Hematopoietic multipotent progenitor cell treated with erythropoietin and hydrocortisone succinate and interleukin-3 and kit ligand, for 8 days (in vitro differentiated cells): ENCODE data around the gene MYO9B.

Experiments used
- DNase-seq: peaks from one replicate; pipeline ENCODE4 v3.0.0-alpha.2; 2015

The MYO9B gene

GRCh38 chr19:17063428-17063827 is 12.1 kb upstream of the MYO9B start:
- DNase-seq: no peak

- no peak for DNase-seq
Measured at GRCh38 chr19:17069193-17069592, 6.4 kb upstream of the MYO9B start.

GRCh38 chr19:17070421-17070820 is 5.2 kb upstream of the MYO9B start:
- no peak for DNase-seq

- DNase-seq: no peak
Measured at GRCh38 chr19:17070912-17071311, 4.7 kb upstream of the MYO9B start.

GRCh38 chr19:17073869-17074633 is 1.5 kb upstream of the MYO9B start:
- peak; percentile 54 for DNase-seq

- no peak for DNase-seq
Measured at GRCh38 chr19:17074634-17075034, 943 bp upstream of the MYO9B start.

- DNase-seq: peak; percentile 29
Measured at GRCh38 chr19:17075864-17076542, 426 bp downstream of the MYO9B start.

GRCh38 chr19:17076543-17076991 is 990 bp downstream of the MYO9B start:
- DNase-seq: peak; percentile 29

GRCh38 chr19:17077447-17078028 is 2.0 kb downstream of the MYO9B start:
- no peak for DNase-seq

GRCh38 chr19:17078036-17078919 is 2.7 kb downstream of the MYO9B start:
- DNase-seq: no peak

GRCh38 chr19:17078920-17079709 is 3.5 kb downstream of the MYO9B start:
- no peak for DNase-seq

- DNase-seq: no peak
Measured at GRCh38 chr19:17079710-17080439, 4.3 kb downstream of the MYO9B start.

- no peak for DNase-seq
Measured at GRCh38 chr19:17080440-17080801, 4.8 kb downstream of the MYO9B start.

- no peak for DNase-seq
Measured at GRCh38 chr19:17081672-17082630, 6.4 kb downstream of the MYO9B start.

- no peak for DNase-seq
Measured at GRCh38 chr19:17086120-17086519, 10.5 kb downstream of the MYO9B start.

GRCh38 chr19:17086834-17087233 is 11.3 kb downstream of the MYO9B start:
- DNase-seq: no peak

- no peak for DNase-seq
Measured at GRCh38 chr19:17088552-17088951, 13.0 kb downstream of the MYO9B start.

- no peak for DNase-seq
Measured at GRCh38 chr19:17090583-17090982, 15.0 kb downstream of the MYO9B start.

- DNase-seq: peak; percentile 68
Measured at GRCh38 chr19:17091758-17092333, 16.3 kb downstream of the MYO9B start.

GRCh38 chr19:17092696-17093095 is 17.1 kb downstream of the MYO9B start:
- no peak for DNase-seq
